Osteoblast (primary cell): ENCODE measurements around the gene FAM193A. TPM values are rescaled to one million over a fixed set of nuclear protein-coding genes. Genes with fewer than 3 reads are reported as not detected.

Experiments
- DNase-seq: peaks from one replicate; pipeline ENCODE4 v3.0.0; 2011; ENCODE audit warnings: low spot score, mixed read lengths; ENCODE audit not compliant: insufficient read length; ENCODE audit errors: missing footprints
- H2AFZ ChIP-seq: 2 replicates; pipeline ENCODE4 v1.6.0; 2011; ENCODE audit warnings: mild to moderate bottlenecking, low read length
- H3K27ac ChIP-seq: 2 replicates; pipeline ENCODE4 v1.5.1; 2011; ENCODE audit warnings: mild to moderate bottlenecking, low read depth, low read length, moderate library complexity
- H3K27me3 ChIP-seq: 2 replicates; pipeline ENCODE4 v1.6.0; 2012; ENCODE audit warnings: mild to moderate bottlenecking, control low read depth, inconsistent platforms, low read length, moderate library complexity; ENCODE audit not compliant: insufficient read depth
- H3K36me3 ChIP-seq: 2 replicates; pipeline ENCODE4 v1.5.1; 2011; ENCODE audit warnings: mild to moderate bottlenecking, low read length, control low read depth, moderate library complexity; ENCODE audit not compliant: insufficient read depth
- H3K4me1 ChIP-seq: 2 replicates; pipeline ENCODE4 v1.5.1; 2011; ENCODE audit warnings: mild to moderate bottlenecking, low read length, control low read depth, moderate library complexity; ENCODE audit not compliant: insufficient read depth
- H3K4me2 ChIP-seq: 2 replicates; pipeline ENCODE4 v1.6.0; 2011; ENCODE audit warnings: mild to moderate bottlenecking, low read length; ENCODE audit not compliant: insufficient read depth
- H3K4me3 ChIP-seq: fragments of 200-600 bp; sonication (generic); 3 replicates; pipeline ENCODE4 v1.5.1; 2012; ENCODE audit warnings: mild to moderate bottlenecking, low read length, inconsistent platforms; ENCODE audit not compliant: insufficient read depth
- H3K79me2 ChIP-seq: 2 replicates; pipeline ENCODE4 v1.6.0; 2012; ENCODE audit warnings: mild to moderate bottlenecking, low read length, control low read depth, inconsistent platforms; ENCODE audit not compliant: insufficient read depth
- H3K9me3 ChIP-seq: 2 replicates; pipeline ENCODE4 v1.5.1; 2011; ENCODE audit warnings: low read depth, low read length, control low read depth
- H4K20me1 ChIP-seq: 2 replicates; pipeline ENCODE4 v1.6.0; 2012; ENCODE audit warnings: mild to moderate bottlenecking, low read length, control low read depth; ENCODE audit not compliant: insufficient read depth
- total RNA-seq: library from RNA; depleted of rRNA; stranded (reverse); fragments of >200 nt; gene quantifications from 2 replicates; pipeline ENCODE4 v1.2.3, GENCODE V29; 2012
- TF ChIP-seq, protein P1 (sequence below): IDR thresholded peaks from 2 replicates; pipeline ENCODE4 v1.5.1; 2011; ENCODE audit warnings: mild to moderate bottlenecking, low read depth, low read length, moderate library complexity; ENCODE audit errors: extremely low read depth

The FAM193A gene
- total RNA-seq, 1 donor, result 23.2 TPM

DNA sequence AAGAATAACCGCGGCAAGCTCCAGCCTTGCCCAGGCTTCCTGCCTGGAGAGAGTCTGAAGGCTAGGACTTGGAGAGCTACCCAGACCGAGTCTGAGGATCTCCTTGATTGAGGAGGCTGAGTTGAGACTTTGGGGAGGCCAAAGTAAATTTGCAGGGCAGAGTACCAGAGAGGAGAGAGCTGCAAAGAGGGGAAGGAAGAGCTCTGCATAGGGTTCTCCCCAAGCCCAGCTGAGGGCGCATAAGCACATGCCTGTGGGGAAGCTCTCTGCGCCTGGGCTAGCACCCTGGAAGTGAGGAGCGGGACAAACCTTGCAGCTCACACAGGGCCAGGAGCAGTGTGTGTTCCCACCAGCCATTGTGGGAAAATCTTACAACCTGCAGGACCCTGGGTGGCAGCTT is 56.1 kb downstream of the FAM193A start:
- peaks cover 79% of the 10 kb centered on the region for H4K20me1 ChIP-seq
- H3K36me3 ChIP-seq, result peaks cover 3% of the 10 kb centered on the region
- no peak overlapping the region for H3K4me3 ChIP-seq
- peaks cover 10% of the 10 kb centered on the region for H3K4me1 ChIP-seq
- H2AFZ ChIP-seq, result no peak overlapping the region
- H3K4me2 ChIP-seq, result no peak overlapping the region
- H3K27me3 ChIP-seq, result no peaks in the 10 kb centered on the region
- H3K27ac ChIP-seq, result no peak overlapping the region
- TF ChIP-seq, protein P1, sequence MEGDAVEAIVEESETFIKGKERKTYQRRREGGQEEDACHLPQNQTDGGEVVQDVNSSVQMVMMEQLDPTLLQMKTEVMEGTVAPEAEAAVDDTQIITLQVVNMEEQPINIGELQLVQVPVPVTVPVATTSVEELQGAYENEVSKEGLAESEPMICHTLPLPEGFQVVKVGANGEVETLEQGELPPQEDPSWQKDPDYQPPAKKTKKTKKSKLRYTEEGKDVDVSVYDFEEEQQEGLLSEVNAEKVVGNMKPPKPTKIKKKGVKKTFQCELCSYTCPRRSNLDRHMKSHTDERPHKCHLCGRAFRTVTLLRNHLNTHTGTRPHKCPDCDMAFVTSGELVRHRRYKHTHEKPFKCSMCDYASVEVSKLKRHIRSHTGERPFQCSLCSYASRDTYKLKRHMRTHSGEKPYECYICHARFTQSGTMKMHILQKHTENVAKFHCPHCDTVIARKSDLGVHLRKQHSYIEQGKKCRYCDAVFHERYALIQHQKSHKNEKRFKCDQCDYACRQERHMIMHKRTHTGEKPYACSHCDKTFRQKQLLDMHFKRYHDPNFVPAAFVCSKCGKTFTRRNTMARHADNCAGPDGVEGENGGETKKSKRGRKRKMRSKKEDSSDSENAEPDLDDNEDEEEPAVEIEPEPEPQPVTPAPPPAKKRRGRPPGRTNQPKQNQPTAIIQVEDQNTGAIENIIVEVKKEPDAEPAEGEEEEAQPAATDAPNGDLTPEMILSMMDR, result no peak
- peaks cover 98% of the 10 kb centered on the region for H3K79me2 ChIP-seq
- H3K9me3 ChIP-seq, result no peaks in the 10 kb centered on the region
- DNase-seq, result peak; percentile 19

DNA sequence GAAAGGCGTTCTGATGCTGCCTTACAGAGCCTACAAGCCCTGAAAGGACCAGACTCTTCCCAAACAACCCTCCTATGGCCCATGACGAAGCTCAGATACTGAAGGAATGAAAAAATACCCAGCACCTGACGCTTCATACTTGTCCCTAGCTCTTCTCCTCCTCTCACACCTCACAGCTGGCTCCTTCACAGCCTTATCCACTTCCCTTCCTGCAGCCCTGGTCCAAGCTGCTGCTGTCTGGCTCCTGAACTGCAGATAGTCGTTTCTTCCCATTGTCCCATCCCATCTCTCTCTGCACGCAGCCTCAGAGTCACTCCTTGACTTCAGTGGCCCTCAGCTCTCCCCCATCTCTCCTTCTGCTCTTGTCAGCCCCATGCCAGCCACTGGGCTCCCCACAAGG is 56.6 kb downstream of the FAM193A start:
- TF ChIP-seq, protein P1, result no peak
- no peak for DNase-seq
- H3K4me3 ChIP-seq, result no peak overlapping the region
- no peaks in the 10 kb centered on the region for H3K9me3 ChIP-seq
- H3K27ac ChIP-seq, result no peak overlapping the region
- no peak overlapping the region for H2AFZ ChIP-seq
- no peak overlapping the region for H3K4me2 ChIP-seq
- no peaks in the 10 kb centered on the region for H3K27me3 ChIP-seq
- peaks cover 3% of the 10 kb centered on the region for H3K36me3 ChIP-seq
- H3K4me1 ChIP-seq, result peaks cover 12% of the 10 kb centered on the region
- peaks cover 98% of the 10 kb centered on the region for H3K79me2 ChIP-seq
- peaks cover 77% of the 10 kb centered on the region for H4K20me1 ChIP-seq

DNA sequence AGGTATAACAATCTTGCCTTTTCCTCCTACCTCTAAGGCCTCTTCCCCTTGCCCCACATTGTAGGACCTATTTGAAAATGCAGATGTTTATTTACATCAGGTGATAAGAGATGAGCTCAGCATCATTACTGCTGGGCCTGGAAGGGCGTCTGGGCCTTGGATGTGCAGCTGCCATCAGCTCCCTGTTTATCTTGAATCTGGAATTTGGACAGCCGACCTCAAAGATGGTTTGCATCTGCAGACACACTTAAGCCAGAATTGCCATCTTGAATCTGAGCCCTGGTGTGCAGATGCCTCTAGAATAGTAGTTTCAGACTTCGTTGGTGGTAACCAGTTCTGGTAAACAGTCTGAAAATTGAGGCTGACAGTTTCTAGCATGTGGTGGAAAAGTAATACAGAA is 59.0 kb downstream of the FAM193A start:
- Histone ChIP-seq H3K79me2 (peaks cover 99% of the 10 kb centered on the region), H3K4me3 (no peak overlapping the region), H3K27ac (no peak overlapping the region), H3K9me3 (no peaks in the 10 kb centered on the region), H3K4me1 (peaks cover 19% of the 10 kb centered on the region), H2AFZ (no peak overlapping the region), H3K36me3 (peaks cover 5% of the 10 kb centered on the region), H3K27me3 (no peaks in the 10 kb centered on the region), H3K4me2 (no peak overlapping the region), H4K20me1 (peaks cover 82% of the 10 kb centered on the region)
- TF ChIP-seq, protein P1, result no peak
- DNase-seq, result peak; percentile 19

DNA sequence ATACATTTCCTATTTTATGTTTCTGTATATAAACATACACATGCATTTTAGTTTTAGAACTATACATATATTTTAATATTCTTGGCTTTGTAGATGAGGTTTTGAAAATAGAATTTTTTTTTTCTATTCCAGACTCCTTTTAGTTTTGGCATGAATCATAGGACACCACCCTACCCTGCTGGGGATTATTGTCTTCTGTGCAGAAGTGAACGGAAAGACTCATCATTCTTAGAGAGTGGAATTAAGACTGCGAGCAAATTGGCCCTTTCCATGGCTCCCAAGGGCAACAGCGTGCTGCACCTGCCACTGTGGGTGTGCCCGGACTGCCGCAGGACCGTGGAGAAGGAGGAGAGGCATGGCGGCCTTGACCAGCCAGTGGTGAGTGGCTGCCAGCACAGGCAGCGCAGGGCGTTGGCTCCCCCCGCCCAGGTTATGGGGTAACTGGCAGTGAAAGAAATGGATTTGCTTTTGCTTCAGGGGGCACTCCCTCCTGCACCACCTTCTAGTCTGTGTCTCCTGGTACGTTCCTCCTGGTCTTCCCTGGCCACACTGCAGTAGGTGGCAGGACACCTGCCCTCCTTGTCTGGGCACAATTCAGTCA is 59.6 kb downstream of the FAM193A start:
- DNase-seq, result peak; percentile 53
- H3K27ac ChIP-seq, result no peak overlapping the region
- H3K4me3 ChIP-seq, result no peak overlapping the region
- peaks cover 86% of the 10 kb centered on the region for H4K20me1 ChIP-seq
- H3K36me3 ChIP-seq, result peaks cover 9% of the 10 kb centered on the region
- no peak overlapping the region for H3K4me2 ChIP-seq
- TF ChIP-seq, protein P1, result no peak
- H3K27me3 ChIP-seq, result no peaks in the 10 kb centered on the region
- H3K79me2 ChIP-seq, result peaks cover 99% of the 10 kb centered on the region
- H2AFZ ChIP-seq, result no peak overlapping the region
- peaks cover 19% of the 10 kb centered on the region for H3K4me1 ChIP-seq
- no peaks in the 10 kb centered on the region for H3K9me3 ChIP-seq
